Testis (tissue), 2 donors: Measurements from ENCODE around the gene PLXND1.

ENCODE experiments used
- CTCF ChIP-seq, 3 experiments: fragments of 450-650 bp in 2 of 3; fragments of 200-600 bp in 1 of 3; sonication (generic) in 1 of 3; IDR thresholded peaks; one replicate each; pipeline ENCODE4 v1.5.1; 2016 to 2019; ENCODE audit warnings: antibody characterized with exemption in 3 of 3, mild to moderate bottlenecking in 2 of 3, moderate library complexity in 1 of 3
- POLR2A ChIP-seq: fragments of 450-650 bp; IDR thresholded peaks from one replicate; pipeline ENCODE4 v1.6.1; 2017; ENCODE audit warnings: antibody characterized with exemption, mild to moderate bottlenecking, moderate library complexity

DNA sequence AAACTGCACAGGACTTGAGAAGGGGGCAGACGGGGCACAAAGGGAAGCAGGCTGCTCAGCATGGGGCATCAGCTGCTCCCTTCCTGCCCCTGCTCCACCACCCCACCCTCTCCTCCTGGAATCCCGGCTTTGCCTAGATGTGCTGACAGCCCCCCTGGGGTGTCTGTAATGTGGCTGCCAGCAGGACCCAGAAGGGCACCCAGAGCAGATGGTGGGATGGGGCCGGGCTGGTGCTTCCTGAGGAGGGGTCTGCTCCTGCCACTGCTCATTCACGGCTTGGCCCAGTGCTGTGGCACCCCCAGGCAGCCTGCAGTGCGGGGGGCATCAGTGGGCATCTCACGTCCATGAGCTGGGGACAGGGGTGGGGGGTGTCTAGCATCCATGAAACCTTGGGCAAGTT lies 53.3 kb downstream of the PLXND1 start:
- TF ChIP-seq POLR2A: no peak
- no peak for TF ChIP-seq CTCF (IDR thresholded peaks at IDR 0.05)
